K562 (cell line): ENCODE results near the gene P3H1. TPM values are rescaled to one million over a fixed set of nuclear protein-coding genes. Genes with fewer than 3 reads are reported as not detected.

Experiments used
- ATAC-seq: fragments of 200-7000 bp; cut with Tn5 transposase; 3 replicates; pipeline ENCODE4 v1.9.1; 2020; ENCODE audit warnings: moderate library complexity
- BruUV-seq: library from RNA; stranded (reverse); fragments of 400-500 nt; replicated peaks from 2 replicates; lab custom pipeline; 2021; lab: Mats Ljungman, UMichigan
- CTCF ChIA-PET: fragments of 300-600 bp; formaldehyde crosslinking; extraction: SDS; loops from one replicate; lab custom pipeline; 2021; ENCODE audit warnings: low intra/inter-chr PET ratio; lab: Yijun Ruan, JAX
- POLR2A ChIA-PET: fragments of 300-600, 350-650 bp; sonication (Branson Sonifier 250); formaldehyde crosslinking; extraction: SDS; loops from one replicate; lab custom pipeline; 2021; ENCODE audit warnings: antibody characterized with exemption, inconsistent platforms; lab: Yijun Ruan, JAX
- DNase-seq, 4 experiments: peaks; one replicate each; pipeline versions ENCODE4 v3.0.0 to v3.0.0-alpha.2; 2011 to 2018; ENCODE audit warnings: low spot score in 3 of 4, mixed read lengths in 3 of 4; ENCODE audit errors: extremely low read depth in 1 of 4
- FAIRE-seq: peaks from 2 replicates; lab custom pipeline; 2011; peaks lifted over from hg19 to GRCh38; lab: Jason Lieb, UNC
- H2AFZ ChIP-seq: 2 replicates; pipeline ENCODE4 v1.6.0; 2011; ENCODE audit warnings: low read depth, low read length, control low read depth, inconsistent platforms
- H3K27ac ChIP-seq: fragments of 200-600 bp; 3 replicates; pipeline ENCODE4 v1.8.0; 2011; ENCODE audit warnings: low read depth, mild to moderate bottlenecking, control low read depth, inconsistent platforms, low read length, moderate library complexity, mixed read lengths; ENCODE audit errors: extremely low read depth
- H3K27me3 ChIP-seq, 2 experiments: fragments of 300-600 bp in 1 of 2; 2 replicates in 1 of 2; 3 replicates in 1 of 2; pipeline versions ENCODE4 v1.6.0 to v1.8.0; 2011; ENCODE audit warnings: inconsistent platforms in 2 of 2, low read length in 2 of 2, mild to moderate bottlenecking in 1 of 2, mixed read lengths in 1 of 2, moderate library complexity in 1 of 2; ENCODE audit not compliant: control insufficient read depth in 2 of 2, insufficient read depth in 2 of 2
- H3K36me3 ChIP-seq: fragments of 300-600 bp; 3 replicates; pipeline ENCODE4 v1.8.0; 2011; ENCODE audit warnings: mild to moderate bottlenecking, low read length, inconsistent platforms; ENCODE audit not compliant: control insufficient read depth, insufficient read depth
- H3K4me1 ChIP-seq, 2 experiments: fragments of 200-600 bp in 1 of 2; replicated peaks in 1 of 2; 2 replicates in 1 of 2; 3 replicates in 1 of 2; pipeline versions ENCODE4 v1.5.1 to v1.8.0; 2011; ENCODE audit warnings: inconsistent platforms in 2 of 2, low read length in 2 of 2, mild to moderate bottlenecking in 1 of 2, mixed read lengths in 1 of 2, moderate library complexity in 1 of 2; ENCODE audit not compliant: control insufficient read depth in 2 of 2, insufficient read depth in 2 of 2
- H3K4me2 ChIP-seq: 2 replicates; pipeline ENCODE4 v1.6.1; 2011; ENCODE audit warnings: low read length, control low read depth, inconsistent platforms, mixed read lengths; ENCODE audit not compliant: insufficient read depth
- H3K4me3 ChIP-seq: fragments of 200-600 bp; sonication (generic), shearing (Covaris generic); 2 replicates; pipeline ENCODE4 v1.5.1; 2016; ENCODE audit warnings: control low read depth, inconsistent platforms
- H3K79me2 ChIP-seq: fragments of 200-600 bp; 3 replicates; pipeline ENCODE4 v1.8.0; 2011; ENCODE audit warnings: low read length, inconsistent platforms; ENCODE audit not compliant: control insufficient read depth, insufficient read depth
- H3K9ac ChIP-seq, 2 experiments: 2 replicates each; pipeline versions ENCODE4 v1.6.0 to v1.6.1; 2011; ENCODE audit warnings: low read depth in 2 of 2, low read length in 2 of 2, control low read depth in 1 of 2, inconsistent platforms in 1 of 2, mild to moderate bottlenecking in 1 of 2, mixed read lengths in 1 of 2; ENCODE audit not compliant: insufficient read depth in 1 of 2
- H3K9me1 ChIP-seq: one replicate; pipeline ENCODE4 v1.6.0; 2011; ENCODE audit warnings: inconsistent platforms, mild to moderate bottlenecking, low read length, moderate library complexity; ENCODE audit not compliant: control insufficient read depth, insufficient read depth
- H3K9me3 ChIP-seq: replicated peaks from 2 replicates; pipeline ENCODE4 v1.5.1; 2011; ENCODE audit warnings: low read depth, low read length, inconsistent platforms; ENCODE audit not compliant: control insufficient read depth, insufficient read depth
- H4K20me1 ChIP-seq: replicated peaks from 2 replicates; pipeline ENCODE4 v1.6.1; 2011; ENCODE audit warnings: low read length, inconsistent platforms, mixed read lengths; ENCODE audit not compliant: control insufficient read depth, insufficient read depth
- CHD1 ChIP-seq: fragments of 200-600 bp; sonication (generic); IDR thresholded peaks from one replicate; pipeline ENCODE4 v1.6.1; 2012; ENCODE audit warnings: mild to moderate bottlenecking, moderate library complexity, low read length, inconsistent platforms
- EZH2 ChIP-seq: IDR thresholded peaks from 2 replicates; pipeline ENCODE4 v1.6.1; 2012; ENCODE audit warnings: low read depth, mild to moderate bottlenecking, inconsistent platforms, low read length, borderline replicate concordance
- GATAD2A ChIP-seq: fragments of 450-650 bp; IDR thresholded peaks from 2 replicates; pipeline ENCODE4 v1.6.1; 2017
- KLF1 ChIP-seq: fragments of 450-650 bp; IDR thresholded peaks from 2 replicates; pipeline ENCODE4 v1.6.1; 2016; ENCODE audit warnings: missing genetic modification characterization, missing compliant biosample characterization
- KLF16 ChIP-seq: IDR thresholded peaks from 2 replicates; pipeline ENCODE4 v1.6.1; 2016; ENCODE audit warnings: antibody characterized with exemption
- KLF6 ChIP-seq: fragments of 250-450 bp; sonication (Bioruptor Pico); IDR thresholded peaks from 2 replicates; pipeline ENCODE4 v1.4.0; 2020; ENCODE audit warnings: mild to moderate bottlenecking, moderate library complexity, borderline replicate concordance
- PATZ1 ChIP-seq: fragments of 250-450 bp; sonication (Bioruptor Pico); IDR thresholded peaks from 2 replicates; pipeline ENCODE4 v1.5.0; 2020; ENCODE audit warnings: mild to moderate bottlenecking, borderline replicate concordance
- PURB ChIP-seq: sonication (generic); formaldehyde crosslinking; IDR thresholded peaks from 2 replicates; pipeline ENCODE4 v1.9.0; 2021; ENCODE audit warnings: low read depth, mild to moderate bottlenecking, missing genetic modification reagents
- RAD21 ChIP-seq, 2 experiments: fragments of 250-450 bp in 1 of 2; fragments of 450-650 bp in 1 of 2; sonication (Bioruptor Pico) in 1 of 2; formaldehyde crosslinking in 1 of 2; IDR thresholded peaks in 1 of 2; conservative IDR thresholded peaks in 1 of 2; 2 replicates each; pipeline versions ENCODE4 v1.4.0 to v1.8.0; 2020 to 2022; ENCODE audit warnings: mild to moderate bottlenecking in 2 of 2, moderate library complexity in 1 of 2
- SREBF1 ChIP-seq: fragments of 150-350 bp; IDR thresholded peaks from 2 replicates; pipeline ENCODE4 v1.6.1; 2014; ENCODE audit warnings: antibody characterized with exemption, low read depth, low read length, borderline replicate concordance
- SRF ChIP-seq, 2 experiments: fragments of 250-450, 450-650 bp in 1 of 2; sonication (Bioruptor Pico) in 1 of 2; sonication (generic) in 1 of 2; formaldehyde crosslinking; IDR thresholded peaks; 2 replicates each; pipeline versions ENCODE4 v1.5.0 to v1.5.1; 2020 to 2022; ENCODE audit warnings: mild to moderate bottlenecking in 1 of 2, missing genetic modification reagents in 1 of 2
- TGIF2 ChIP-seq: sonication (generic); formaldehyde crosslinking; IDR thresholded peaks from 2 replicates; pipeline ENCODE4 v1.8.1; 2022; ENCODE audit warnings: mild to moderate bottlenecking, missing genetic modification reagents, moderate library complexity
- TRIM28 ChIP-seq: fragments of 450-650 bp; IDR thresholded peaks from 2 replicates; pipeline ENCODE4 v1.6.1; 2017
- ZC3H8 ChIP-seq: fragments of 450-650 bp; IDR thresholded peaks from 2 replicates; pipeline ENCODE4 v1.6.1; 2017
- ZNF175 ChIP-seq: fragments of 200-800 bp; sonication (Bioruptor generic); IDR thresholded peaks from 2 replicates; pipeline ENCODE4 v1.6.1; 2016; ENCODE audit warnings: low read depth, mild to moderate bottlenecking, missing genetic modification characterization, missing compliant biosample characterization
- ZNF354B ChIP-seq: fragments of 250-450 bp; sonication (Bioruptor Pico); IDR thresholded peaks from 2 replicates; pipeline ENCODE4 v1.4.0; 2020
- ZNF780A ChIP-seq: fragments of 250-450 bp; sonication (Bioruptor Pico); IDR thresholded peaks from 2 replicates; pipeline ENCODE4 v1.5.0; 2021; ENCODE audit warnings: mild to moderate bottlenecking
- WGBS: fragments of 100-300 bp; shearing (Covaris generic); methylation state at CpG from one replicate; pipeline ENCODE4 v1.1.6; 2016; ENCODE audit warnings: low coverage, mixed read lengths; ENCODE audit not compliant: insufficient coverage; ENCODE audit errors: missing lambda C conversion rate; 5-methylcytosine and 5-hydroxymethylcytosine counted together
- in situ Hi-C: fragments of 300-500 bp; cut with MboI; formaldehyde crosslinking; loops from 4 replicates; pipeline ENCODE4 v1.15.0; 2018; ENCODE audit warnings: inconsistent platforms, mixed read lengths
- intact Hi-C: fragments of 100-400 bp; cut with micrococcal nuclease; formaldehyde crosslinking; loops from 2 replicates; pipeline ENCODE4 v1.14.2; 2022
- polyA plus RNA-seq, 8 experiments: library from polyadenylated mRNA; depleted of rRNA in 4 of 8; stranded (reverse) in 5 of 8; unstranded in 3 of 8; fragments of >200 nt; fragmentation: Nextera tagmentation in 2 of 8; fragmentation: Illumina TruSeq in 1 of 8; extraction: Ambion mirVana in 2 of 8; extraction: Trizol in 1 of 8; gene quantifications; 2 replicates each; pipeline versions ENCODE4 v1.2.1 to v1.2.3, GENCODE V29; 2011 to 2014; ENCODE audit warnings: inconsistent platforms in 1 of 8, missing spikeins in 1 of 8
- total RNA-seq, 7 experiments: library from RNA; depleted of rRNA in 6 of 7; stranded (reverse); fragments of >200 nt in 6 of 7; fragmentation: Illumina TruSeq in 2 of 7; extraction: Trizol in 2 of 7; gene quantifications; 2 replicates each; pipeline versions ENCODE4 v1.2.1 to v1.2.3, GENCODE V29; 2011 to 2021; ENCODE audit warnings: low replicate concordance in 1 of 7
- TF ChIP-seq, protein P1 (sequence below): fragments of 250-450 bp; sonication (Bioruptor Pico); IDR thresholded peaks from 2 replicates; pipeline ENCODE4 v1.5.0; 2020; ENCODE audit warnings: mild to moderate bottlenecking

The P3H1 gene
- total and polyA plus RNA-seq, 9 of the 15 experiments (the other 6 are each of a cell fraction or from before 2014, with no cell fraction given) = 1.7 to 81.7 (median 45.7) TPM

DNA sequence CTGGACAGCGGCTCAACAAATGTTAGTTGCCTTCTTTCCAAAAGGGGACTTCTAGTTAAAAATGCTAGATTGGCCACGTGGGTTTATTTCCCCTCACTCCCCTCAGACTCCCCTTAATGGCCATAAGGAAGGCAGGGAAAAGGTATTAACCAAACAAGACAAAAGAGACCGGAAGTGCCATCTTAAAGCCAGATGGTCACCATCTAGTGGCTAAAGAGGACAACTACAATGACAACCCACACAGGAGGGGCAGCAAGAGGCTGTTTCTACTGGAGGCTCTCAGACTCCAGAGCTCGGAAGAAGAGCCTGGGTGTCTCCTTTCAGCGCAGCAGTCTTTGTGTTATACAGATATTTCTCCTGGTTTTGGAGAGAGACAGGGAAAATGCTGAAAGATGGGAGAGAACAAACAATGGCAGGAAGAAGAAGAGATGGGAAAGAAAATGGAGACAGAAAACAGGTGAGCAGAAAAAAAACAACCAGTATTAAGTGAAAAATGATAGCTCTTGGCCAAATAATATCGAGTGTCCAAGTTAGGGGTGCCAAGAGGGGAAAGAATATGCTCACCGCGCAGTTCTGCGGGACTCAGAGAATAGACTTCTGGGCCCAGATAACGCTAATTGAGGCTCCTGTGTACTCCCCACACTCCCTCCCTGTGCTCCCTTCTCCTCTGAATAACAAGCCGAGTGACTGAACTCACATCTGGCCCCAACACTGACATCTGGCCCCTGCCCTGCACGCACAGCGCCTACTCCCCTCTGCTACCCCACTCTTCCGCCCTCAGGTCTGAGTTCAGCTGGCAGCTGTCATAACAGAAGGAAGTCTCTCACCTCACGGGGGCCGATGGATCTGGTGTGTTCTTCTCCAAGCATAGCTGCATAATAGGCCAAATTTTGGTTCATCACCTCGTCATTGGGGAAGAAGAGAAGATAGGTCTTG, 9.6 kb downstream of the P3H1 start:
- BruUV-seq = no TSS peak
- TF ChIP-seq EZH2 (no peak), RAD21 (CRISPR knock-in tag; conservative IDR thresholded peaks at IDR 0.05 in 1 of 2, IDR thresholded peaks at IDR 0.05 in 1 of 2) (peak; percentile 44 to 71), TGIF2 (CRISPR knock-in tag) (no peak), TRIM28 (peak; percentile 62), SREBF1 (no peak), ZNF175 (no peak), CHD1 (no peak), GATAD2A (no peak), ZNF354B (no peak), SRF (CRISPR knock-in tag; IDR thresholded peaks at IDR 0.05) (0 out of 4 replicates have a peak, but pooled peaks of 1 of the 2 experiments have one; percentile 35), PURB (CRISPR knock-in tag) (no peak), KLF6 (no peak), KLF1 (tag) (0 out of 2 replicates have a peak, but pooled peaks have one; percentile 28), ZC3H8 (no peak), KLF16 (0 out of 2 replicates have a peak, but pooled peaks have one; percentile 8), ZNF780A (CRISPR knock-in tag) (no peak), PATZ1 (no peak)
- TF ChIP-seq, protein P1, sequence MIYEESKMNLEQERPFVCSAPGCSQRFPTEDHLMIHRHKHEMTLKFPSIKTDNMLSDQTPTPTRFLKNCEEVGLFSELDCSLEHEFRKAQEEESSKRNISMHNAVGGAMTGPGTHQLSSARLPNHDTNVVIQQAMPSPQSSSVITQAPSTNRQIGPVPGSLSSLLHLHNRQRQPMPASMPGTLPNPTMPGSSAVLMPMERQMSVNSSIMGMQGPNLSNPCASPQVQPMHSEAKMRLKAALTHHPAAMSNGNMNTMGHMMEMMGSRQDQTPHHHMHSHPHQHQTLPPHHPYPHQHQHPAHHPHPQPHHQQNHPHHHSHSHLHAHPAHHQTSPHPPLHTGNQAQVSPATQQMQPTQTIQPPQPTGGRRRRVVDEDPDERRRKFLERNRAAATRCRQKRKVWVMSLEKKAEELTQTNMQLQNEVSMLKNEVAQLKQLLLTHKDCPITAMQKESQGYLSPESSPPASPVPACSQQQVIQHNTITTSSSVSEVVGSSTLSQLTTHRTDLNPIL = no peak

More for the DNA sequence above, 9.6 kb downstream of the P3H1 start:
- H3K9ac ChIP-seq = peak overlapping the region in 1 of 2 experiments; percentile 29; a peak in 1 of 4 replicates
- DNase-seq (peak; percentile 75 to 82 (median 78)), FAIRE-seq (peak; percentile 93), ATAC-seq (peak; percentile 97)
- no peak overlapping the region for H2AFZ ChIP-seq
- H3K4me2 ChIP-seq = no peak overlapping the region
- H3K4me3 ChIP-seq = no peak overlapping the region
- in situ Hi-C loops = no loop called here
- peaks cover 82% of the 10 kb centered on the region for H3K36me3 ChIP-seq
- H3K4me1 ChIP-seq = peaks cover 0 to 4% of the 10 kb centered on the region in 2 experiments; a peak in 3 of 5 replicates
- intact Hi-C loops = loop anchor here (2.0 kb wide), 1 partner anchor 178 kb away; no protein-coding TSS in a partner anchor
- H3K79me2 ChIP-seq = no peaks in the 10 kb centered on the region; the same call in 2 of the 3 replicates
- peaks cover 3% of the 10 kb centered on the region for H3K9me3 ChIP-seq
- H3K9me1 ChIP-seq = peaks cover 4% of the 10 kb centered on the region
- WGBS = 68% methylated on average over 17 of the region's 17 CpGs
- no peaks in the 10 kb centered on the region for H3K27me3 ChIP-seq
- H4K20me1 ChIP-seq = 0 out of 2 replicates have a peak, but pooled peaks cover 4% of the 10 kb centered on the region
- CTCF ChIA-PET = interaction anchor here (0.6 to 1.3 kb wide), 3 partner anchors 179 to 610 kb away, joined by 3 to 4 read pairs (median 4); no protein-coding TSS in a partner anchor
- peak overlapping the region; percentile 16; the same call in 2 of the 3 replicates for H3K27ac ChIP-seq
- POLR2A ChIA-PET = interaction anchor here (0.6 to 2.8 kb wide), 3 partner anchors 11 to 275 kb away, joined by 3 to 15 read pairs (median 5); partner anchors contain the start of genes C1orf50 and P3H1
